Gastrocnemius medialis (tissue), 4 donors: ENCODE results near the gene XXYLT1. TPM values are rescaled to one million over a fixed set of nuclear protein-coding genes. Genes with fewer than 3 reads are reported as not detected.

Experiments used
- ATAC-seq, 2 donors: fragments of 150-250 bp; one replicate each; pipeline ENCODE4 v1.9.1; 2016
- DNase-seq, 2 donors: peaks; one replicate each; pipeline ENCODE4 v3.0.0-alpha.2; 2019
- H3K27ac ChIP-seq, 4 donors: fragments of 200-600 bp; sonication (generic); 1 replicate in 1 of 4; 2 replicates in 3 of 4; pipeline ENCODE4 v1.5.1; 2016 to 2018; ENCODE audit warnings: mild to moderate bottlenecking in 2 of 4, moderate library complexity in 1 of 4
- H3K27me3 ChIP-seq, 3 donors: fragments of 200-600 bp; sonication (generic) in 2 of 3; 1 replicate in 1 of 3; 2 replicates in 2 of 3; pipeline versions ENCODE4 v1.5.1 to v1.6.0; 2016 to 2019; ENCODE audit warnings: mild to moderate bottlenecking in 1 of 3, moderate library complexity in 1 of 3
- H3K36me3 ChIP-seq, 2 donors: fragments of 200-600 bp; sonication (generic) in 1 of 2; one replicate each; pipeline ENCODE4 v1.5.1; 2017 to 2018
- H3K4me1 ChIP-seq, 2 donors: fragments of 200-600 bp; sonication (generic) in 1 of 2; one replicate each; pipeline ENCODE4 v1.5.1; 2016 to 2017; ENCODE audit warnings: mild to moderate bottlenecking in 2 of 2
- H3K4me3 ChIP-seq, 4 donors: fragments of 200-600 bp; sonication (generic) in 3 of 4; 1 replicate in 1 of 4; 2 replicates in 3 of 4; pipeline ENCODE4 v1.5.1; 2016 to 2019; ENCODE audit warnings: mild to moderate bottlenecking in 2 of 4
- H3K9me3 ChIP-seq, 3 donors: fragments of 200-600 bp; sonication (generic) in 2 of 3; 1 replicate in 1 of 3; 2 replicates in 2 of 3; pipeline ENCODE4 v1.5.1; 2016 to 2019
- POLR2A ChIP-seq, 2 donors: fragments of 450-650 bp; IDR thresholded peaks; one replicate each; pipeline ENCODE4 v1.6.1; 2017; ENCODE audit warnings: antibody characterized with exemption in 2 of 2, mild to moderate bottlenecking in 2 of 2, moderate library complexity in 2 of 2
- in situ Hi-C, 4 donors: fragments of 200-750 bp; cut with MboI; loops; one replicate each; pipeline versions ENCODE4 v1.15.0 to v1.8.0; 2017; ENCODE audit warnings: low sequenced_read_pairs in 4 of 4
- intact Hi-C: fragments of 100-400 bp; cut with DNase I; formaldehyde crosslinking; loops from one replicate; pipeline ENCODE4 v1.15.1; 2023; ENCODE audit warnings: low total_unique reads
- total RNA-seq, 4 donors: library from RNA; depleted of rRNA; stranded (reverse); fragments of >200 nt; gene quantifications; one replicate each; pipeline versions ENCODE4 v1.1.0 to v1.2.3, GENCODE V29; 2016
- TF ChIP-seq, protein P1 (sequence below), 5 experiments: fragments of 450-650 bp in 3 of 5; fragments of 200-600 bp in 2 of 5; sonication (generic) in 2 of 5; IDR thresholded peaks in 4 of 5; conservative IDR thresholded peaks in 1 of 5; 1 replicate in 4 of 5; 2 replicates in 1 of 5; pipeline ENCODE4 v1.5.1; 2016 to 2019; ENCODE audit warnings: antibody characterized with exemption in 5 of 5, mild to moderate bottlenecking in 3 of 5, moderate library complexity in 3 of 5

Gene XXYLT1
- total RNA-seq, 4 donors from 2014 or later = 0.87 to 3.1 (median 1.3) TPM

DNA sequence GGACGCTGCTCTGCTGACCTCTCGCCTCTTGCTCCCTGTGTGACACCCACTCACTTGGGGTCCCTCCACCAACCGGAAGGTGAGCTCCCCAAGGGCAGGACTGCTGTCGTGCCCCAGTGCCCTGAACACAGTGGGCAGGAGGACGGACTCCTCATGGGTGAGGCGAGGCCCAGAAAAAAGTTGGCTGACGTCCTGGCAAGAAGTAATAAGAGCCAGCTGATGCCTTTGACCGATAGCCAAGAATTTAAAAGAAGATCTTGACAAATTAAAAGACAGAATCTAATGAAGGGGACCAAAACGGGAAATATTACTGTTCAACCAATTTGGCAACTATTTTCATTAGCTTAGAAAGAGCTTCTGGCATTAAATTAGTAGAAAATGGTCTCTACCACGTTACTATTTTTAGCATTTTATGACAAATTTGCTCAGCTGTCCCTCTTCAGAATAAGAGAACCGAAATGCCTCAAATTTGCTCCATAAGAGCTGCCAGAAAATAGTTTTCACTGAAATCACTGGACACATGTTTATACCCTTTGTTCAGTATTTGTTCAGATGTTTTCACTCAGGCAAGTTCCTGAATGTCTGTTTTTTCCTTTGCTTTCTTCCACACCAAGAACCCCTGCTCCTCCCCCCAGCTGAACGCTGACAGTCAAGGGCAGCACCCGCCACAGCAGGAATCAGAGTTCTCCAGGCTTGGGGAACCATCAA is 60.5 kb downstream of the XXYLT1 start:
- H3K27me3 ChIP-seq = no peaks in the 10 kb centered on the region
- no peaks in the 10 kb centered on the region for H3K36me3 ChIP-seq
- H3K4me3 ChIP-seq = peak overlapping the region; percentile 13 to 32 (median 18)
- peak; percentile 40 to 64 for ATAC-seq
- H3K27ac ChIP-seq = peak overlapping the region; percentile 74 to 82 (median 80)
- H3K9me3 ChIP-seq = no peaks in the 10 kb centered on the region
- H3K4me1 ChIP-seq = peaks cover 21 to 28% of the 10 kb centered on the region in 2 donors
- intact Hi-C loops = no loop called here
- TF ChIP-seq POLR2A (IDR thresholded peaks at IDR 0.05) = no peak
- TF ChIP-seq, protein P1, sequence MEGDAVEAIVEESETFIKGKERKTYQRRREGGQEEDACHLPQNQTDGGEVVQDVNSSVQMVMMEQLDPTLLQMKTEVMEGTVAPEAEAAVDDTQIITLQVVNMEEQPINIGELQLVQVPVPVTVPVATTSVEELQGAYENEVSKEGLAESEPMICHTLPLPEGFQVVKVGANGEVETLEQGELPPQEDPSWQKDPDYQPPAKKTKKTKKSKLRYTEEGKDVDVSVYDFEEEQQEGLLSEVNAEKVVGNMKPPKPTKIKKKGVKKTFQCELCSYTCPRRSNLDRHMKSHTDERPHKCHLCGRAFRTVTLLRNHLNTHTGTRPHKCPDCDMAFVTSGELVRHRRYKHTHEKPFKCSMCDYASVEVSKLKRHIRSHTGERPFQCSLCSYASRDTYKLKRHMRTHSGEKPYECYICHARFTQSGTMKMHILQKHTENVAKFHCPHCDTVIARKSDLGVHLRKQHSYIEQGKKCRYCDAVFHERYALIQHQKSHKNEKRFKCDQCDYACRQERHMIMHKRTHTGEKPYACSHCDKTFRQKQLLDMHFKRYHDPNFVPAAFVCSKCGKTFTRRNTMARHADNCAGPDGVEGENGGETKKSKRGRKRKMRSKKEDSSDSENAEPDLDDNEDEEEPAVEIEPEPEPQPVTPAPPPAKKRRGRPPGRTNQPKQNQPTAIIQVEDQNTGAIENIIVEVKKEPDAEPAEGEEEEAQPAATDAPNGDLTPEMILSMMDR (IDR thresholded peaks at IDR 0.05 in 4 of 5, conservative IDR thresholded peaks at IDR 0.05 in 1 of 5) = no peak
- DNase-seq = no peak
- in situ Hi-C loops = no loop called here

DNA sequence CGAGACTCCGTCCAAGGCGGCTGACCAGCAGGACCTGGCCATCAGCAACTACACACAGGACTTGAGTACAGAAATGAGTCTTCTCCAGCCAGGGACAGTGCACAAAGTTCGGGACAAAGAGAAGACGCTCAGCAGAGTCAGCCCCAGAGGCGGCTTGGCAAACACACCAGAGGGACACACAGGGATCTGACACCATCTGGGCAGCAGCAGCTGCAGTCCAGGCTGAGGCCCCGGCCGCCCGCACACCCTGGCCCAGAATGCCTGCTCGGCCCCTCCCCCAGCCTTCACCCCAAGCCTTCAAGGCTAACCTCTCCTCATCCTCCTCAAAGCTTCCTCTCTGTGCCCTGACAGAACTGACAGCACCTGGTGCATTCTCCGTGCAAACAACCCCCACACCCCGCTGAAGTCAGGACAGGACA is 61.1 kb downstream of the XXYLT1 start:
- ATAC-seq (peak; percentile 85 to 89), DNase-seq (peak; percentile 67 to 76)
- no peak for TF ChIP-seq POLR2A (IDR thresholded peaks at IDR 0.05)
- TF ChIP-seq, protein P1 (IDR thresholded peaks at IDR 0.05 in 4 of 5, conservative IDR thresholded peaks at IDR 0.05 in 1 of 5) = no peak
- Histone ChIP-seq H3K27ac (peak overlapping the region; percentile 74 to 82 (median 80)), H3K9me3 (no peaks in the 10 kb centered on the region), H3K27me3 (no peaks in the 10 kb centered on the region), H3K4me3 (peak overlapping the region; percentile 13 to 32 (median 18)), H3K4me1 (peaks cover 23 to 33% of the 10 kb centered on the region in 2 donors), H3K36me3 (no peaks in the 10 kb centered on the region)
- in situ Hi-C loops = no loop called here
- intact Hi-C loops = no loop called here

DNA sequence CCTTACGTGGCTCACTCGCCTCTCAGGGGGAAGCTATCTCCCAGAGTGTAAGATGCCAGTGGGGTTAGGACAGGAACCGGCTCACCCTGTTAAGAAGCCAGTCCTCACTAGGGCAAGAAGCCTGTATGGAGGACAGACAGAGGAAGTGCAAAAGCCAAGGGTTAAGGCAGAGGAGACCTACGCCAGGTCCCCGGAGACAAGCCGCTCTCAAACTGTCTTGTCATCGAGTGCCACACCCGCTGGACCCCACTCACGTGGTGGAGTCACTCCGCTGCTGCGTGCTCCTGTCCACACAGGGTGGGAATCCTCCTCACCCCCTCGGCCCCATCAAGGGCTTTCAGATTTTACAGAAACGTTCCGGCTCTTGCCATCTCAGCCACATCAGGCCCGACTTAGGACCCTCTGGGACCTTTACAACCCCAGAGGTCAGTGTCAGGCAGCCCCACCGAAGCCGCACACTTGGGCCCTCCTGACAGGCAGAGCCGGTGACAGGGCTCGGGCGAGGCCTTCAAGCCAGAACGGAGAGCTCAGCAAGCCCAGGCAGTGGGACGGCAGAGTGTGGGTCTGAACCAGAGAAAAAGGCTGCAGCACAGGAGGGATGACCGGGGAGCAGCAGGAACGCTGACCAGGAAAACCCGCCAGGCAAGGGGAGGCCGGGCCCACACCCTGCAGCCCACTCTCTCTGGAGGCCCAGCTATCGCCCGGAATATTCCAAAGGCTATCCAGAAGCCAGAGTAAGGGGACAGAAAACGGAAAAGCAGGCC is 61.7 kb downstream of the XXYLT1 start:
- Histone ChIP-seq H3K4me1 (peaks cover 29 to 39% of the 10 kb centered on the region in 2 donors), H3K27ac (peak overlapping the region; percentile 74 to 82 (median 80)), H3K27me3 (no peaks in the 10 kb centered on the region), H3K4me3 (peak overlapping the region; percentile 13 to 32 (median 14)), H3K36me3 (no peaks in the 10 kb centered on the region), H3K9me3 (no peaks in the 10 kb centered on the region)
- intact Hi-C loops = no loop called here
- ATAC-seq = peak; percentile 22 to 29
- TF ChIP-seq, protein P1 (IDR thresholded peaks at IDR 0.05 in 4 of 5, conservative IDR thresholded peaks at IDR 0.05 in 1 of 5) = no peak
- no peak for TF ChIP-seq POLR2A (IDR thresholded peaks at IDR 0.05)
- no peak for DNase-seq
- in situ Hi-C loops = no loop called here

DNA sequence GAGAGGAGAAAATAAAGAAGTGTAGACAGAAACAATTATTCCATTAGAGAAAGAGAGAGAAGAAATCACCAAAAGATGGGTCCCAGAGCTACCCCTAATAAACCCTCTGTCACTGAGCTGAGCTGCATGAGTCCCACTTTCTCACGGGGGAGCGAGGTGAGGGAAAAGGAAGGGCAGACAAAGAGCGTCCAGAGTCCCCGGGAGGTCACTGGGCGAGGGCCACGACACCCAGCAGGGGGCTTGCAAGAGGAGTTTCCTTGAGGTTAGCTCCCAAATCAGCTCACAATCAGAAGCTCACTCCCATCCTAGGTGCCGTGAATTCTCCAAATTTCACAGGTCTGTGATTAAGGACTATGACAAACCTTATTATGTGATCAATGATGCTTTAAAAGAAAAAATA is 62.3 kb downstream of the XXYLT1 start:
- intact Hi-C loops (no loop called here), in situ Hi-C loops (no loop called here)
- Histone ChIP-seq H3K27ac (peak overlapping the region; percentile 74 to 82 (median 80)), H3K9me3 (no peaks in the 10 kb centered on the region), H3K4me1 (peaks cover 34 to 45% of the 10 kb centered on the region in 2 donors), H3K36me3 (no peaks in the 10 kb centered on the region), H3K27me3 (no peaks in the 10 kb centered on the region), H3K4me3 (no peak overlapping the region)
- no peak for ATAC-seq
- DNase-seq = no peak
- TF ChIP-seq POLR2A (IDR thresholded peaks at IDR 0.05) = no peak
- TF ChIP-seq, protein P1 (IDR thresholded peaks at IDR 0.05 in 4 of 5, conservative IDR thresholded peaks at IDR 0.05 in 1 of 5) = no peak
